Thyroid gland (tissue), 4 donors: Measurements from ENCODE around the gene ARHGAP4.

ENCODE experiments used
- CTCF ChIP-seq, 6 experiments: fragments of 200-600 bp in 3 of 6; fragments of 450-650 bp in 3 of 6; sonication (generic) in 3 of 6; IDR thresholded peaks; one replicate each; pipeline ENCODE4 v1.5.1; 2016 to 2019; ENCODE audit warnings: antibody characterized with exemption in 6 of 6, mild to moderate bottlenecking in 2 of 6, inconsistent platforms in 1 of 6, moderate library complexity in 1 of 6
- POLR2A ChIP-seq, 2 donors: fragments of 450-650 bp; IDR thresholded peaks; one replicate each; pipeline ENCODE4 v1.6.1; 2017; ENCODE audit warnings: antibody characterized with exemption in 2 of 2, mild to moderate bottlenecking in 2 of 2, moderate library complexity in 1 of 2

- TF ChIP-seq POLR2A (IDR thresholded peaks at IDR 0.05) (no peak), CTCF (IDR thresholded peaks at IDR 0.05) (no peak)
Measured at GRCh38 chrX:153867671-153868070, 58.4 kb downstream of the ARHGAP4 start.
